ENCODE measurements around the gene CHD1L.
"Not testable (repeated sequence)": the region's sequence is repeated elsewhere in the genome, so short reads cannot be mapped to it uniquely, and the experiment has no call there.

Gene CHD1L

GRCh38 chr1:147233903-147234302 is 8.6 kb upstream of the CHD1L start:
- not testable (repeated sequence) for DNase-seq (ENCODE audit: low read depth)

GRCh38 chr1:147235822-147236221 is 6.7 kb upstream of the CHD1L start:
- no peak for DNase-seq (ENCODE audit: low read depth)

- DNase-seq (ENCODE audit: low read depth): no peak
Observed at GRCh38 chr1:147236448-147236847, 6.0 kb upstream of the CHD1L start.

GRCh38 chr1:147236959-147237791 is 5.3 kb upstream of the CHD1L start:
- DNase-seq (ENCODE audit: low read depth): no peak

GRCh38 chr1:147238053-147238902 is 4.2 kb upstream of the CHD1L start:
- DNase-seq (ENCODE audit: low read depth): no peak

- no peak for DNase-seq (ENCODE audit: low read depth)
Observed at GRCh38 chr1:147238925-147239820, 3.3 kb upstream of the CHD1L start.

GRCh38 chr1:147240131-147240721 is 2.3 kb upstream of the CHD1L start:
- not testable (repeated sequence) for DNase-seq (ENCODE audit: low read depth)

GRCh38 chr1:147241934-147242448 is 493 bp upstream of the CHD1L start:
- DNase-seq (ENCODE audit: low read depth): no peak

GRCh38 chr1:147243228-147243685 is 773 bp downstream of the CHD1L start:
- DNase-seq (ENCODE audit: low read depth): peak; percentile 3

- no peak for DNase-seq (ENCODE audit: low read depth)
Observed at GRCh38 chr1:147243841-147244240, 1.4 kb downstream of the CHD1L start.

- no peak for DNase-seq (ENCODE audit: low read depth)
Observed at GRCh38 chr1:147245129-147245528, 2.6 kb downstream of the CHD1L start.

- DNase-seq (ENCODE audit: low read depth): no peak
Observed at GRCh38 chr1:147245586-147246021, 3.1 kb downstream of the CHD1L start.

GRCh38 chr1:147246044-147246690 is 3.7 kb downstream of the CHD1L start:
- DNase-seq (ENCODE audit: low read depth): no peak

GRCh38 chr1:147246910-147247655 is 4.6 kb downstream of the CHD1L start:
- no peak for DNase-seq (ENCODE audit: low read depth)

GRCh38 chr1:147247656-147248238 is 5.3 kb downstream of the CHD1L start:
- no peak for DNase-seq (ENCODE audit: low read depth)

- DNase-seq (ENCODE audit: low read depth): no peak
Observed at GRCh38 chr1:147252540-147252939, 10.1 kb downstream of the CHD1L start.

- no peak for DNase-seq (ENCODE audit: low read depth)
Observed at GRCh38 chr1:147260956-147261355, 18.5 kb downstream of the CHD1L start.

- no peak for DNase-seq (ENCODE audit: low read depth)
Observed at GRCh38 chr1:147264158-147264768, 21.8 kb downstream of the CHD1L start.

- no peak for DNase-seq (ENCODE audit: low read depth)
Observed at GRCh38 chr1:147266381-147266780, 23.9 kb downstream of the CHD1L start.
